ENCODE results near the gene PREX1. TPM values are rescaled to one million over a fixed set of nuclear protein-coding genes. Genes with fewer than 3 reads are reported as not detected.

PREX1 gene
- total RNA-seq, 1 experiment from 2014 or later: 0.10 TPM

- no peak for DNase-seq (ENCODE audit: extremely low read depth, low read depth)
Observed at GRCh38 chr20:48689388-48689787, 138.4 kb downstream of the PREX1 start.

DNA sequence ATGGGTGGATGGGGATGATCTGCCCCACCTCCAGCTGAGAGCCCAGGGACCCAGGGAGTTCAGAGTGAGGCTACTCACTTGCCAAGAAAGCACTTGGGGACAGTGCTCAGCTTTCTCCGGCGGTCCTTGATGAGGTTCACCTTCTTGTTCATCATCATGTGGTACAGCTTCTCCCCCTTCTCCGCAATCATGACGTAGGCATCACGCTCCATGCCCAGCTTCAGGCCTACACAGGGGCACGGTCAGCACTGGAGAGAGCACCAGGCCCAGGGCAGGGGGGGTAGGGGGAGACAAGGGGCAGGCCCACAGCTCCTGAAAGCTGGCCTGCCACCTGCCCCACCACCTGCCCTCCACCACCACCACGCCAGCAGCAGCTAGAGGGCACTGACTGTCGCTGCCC is 139.2 kb downstream of the PREX1 start:
- no peak for DNase-seq (ENCODE audit: extremely low read depth, low read depth)

GRCh38 chr20:48687117-48687800 is 140.5 kb downstream of the PREX1 start:
- DNase-seq (ENCODE audit: extremely low read depth, low read depth): no peak

DNA sequence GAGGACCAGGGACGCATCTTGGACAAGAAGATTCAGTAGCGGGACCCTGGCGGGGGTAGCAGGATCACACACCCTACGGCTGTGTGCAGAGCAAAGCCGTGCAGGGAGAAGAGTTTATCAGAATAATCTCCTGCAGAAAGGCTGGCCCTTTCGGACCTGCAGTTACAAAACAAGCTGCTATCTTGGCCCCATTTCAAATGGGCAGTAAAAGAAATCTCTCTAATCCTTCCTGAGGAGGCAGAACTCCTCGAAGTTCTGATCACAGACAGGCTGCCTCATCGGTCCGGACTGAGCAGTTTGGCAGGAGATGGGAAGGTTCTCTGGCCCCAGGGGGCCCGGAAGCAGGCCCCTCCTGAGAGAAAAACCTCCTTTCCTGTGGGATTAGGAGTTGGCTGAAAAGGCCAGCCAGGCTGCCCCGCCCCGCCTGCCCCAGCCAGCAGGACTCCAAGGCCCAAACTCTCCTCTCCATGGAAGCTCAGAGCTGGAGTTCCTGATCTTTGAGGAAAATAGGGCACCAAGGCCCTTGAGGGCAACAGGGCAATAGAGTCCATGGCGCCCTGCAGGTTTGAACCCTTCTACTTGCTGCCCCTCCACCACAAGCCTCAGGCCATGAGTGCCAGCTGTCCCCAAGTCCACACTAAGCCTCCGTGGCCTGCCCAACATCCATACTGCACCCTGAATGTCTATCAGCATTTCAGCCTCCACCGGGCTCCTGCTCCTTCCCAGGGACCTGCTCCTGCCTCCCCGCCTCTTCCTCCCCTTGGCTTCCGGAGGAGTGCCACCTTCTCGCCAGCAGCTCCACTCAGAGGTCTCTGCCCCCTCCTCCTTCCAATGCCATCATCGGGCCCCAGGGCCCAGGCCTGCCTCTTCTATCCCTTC is 141.3 kb downstream of the PREX1 start:
- DNase-seq (ENCODE audit: extremely low read depth, low read depth): no peak

DNA sequence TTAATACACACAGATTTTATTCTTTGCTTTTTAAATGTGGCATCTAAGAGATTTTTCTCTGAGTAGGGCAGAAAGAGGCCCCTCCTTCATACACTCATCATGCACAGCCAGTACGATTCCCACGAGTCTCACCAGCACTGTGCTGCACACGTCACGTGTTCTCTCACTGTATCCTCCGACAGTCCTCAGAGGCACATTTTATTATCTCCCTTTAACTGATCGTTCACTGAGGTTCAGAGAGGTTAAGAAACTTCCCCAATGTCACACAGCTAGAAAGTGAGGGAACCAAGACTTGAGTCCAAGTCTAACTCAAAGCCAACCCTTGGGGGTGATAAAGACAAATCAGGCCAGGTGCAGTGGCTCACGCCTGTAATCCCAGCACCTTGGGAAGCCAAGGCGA is 142.5 kb downstream of the PREX1 start:
- DNase-seq (ENCODE audit: extremely low read depth, low read depth): no peak

GRCh38 chr20:48684501-48685041 is 143.2 kb downstream of the PREX1 start:
- DNase-seq (ENCODE audit: extremely low read depth, low read depth): no peak

- DNase-seq (ENCODE audit: extremely low read depth, low read depth): no peak
Observed at GRCh38 chr20:48683467-48684175, 144.2 kb downstream of the PREX1 start.

DNA sequence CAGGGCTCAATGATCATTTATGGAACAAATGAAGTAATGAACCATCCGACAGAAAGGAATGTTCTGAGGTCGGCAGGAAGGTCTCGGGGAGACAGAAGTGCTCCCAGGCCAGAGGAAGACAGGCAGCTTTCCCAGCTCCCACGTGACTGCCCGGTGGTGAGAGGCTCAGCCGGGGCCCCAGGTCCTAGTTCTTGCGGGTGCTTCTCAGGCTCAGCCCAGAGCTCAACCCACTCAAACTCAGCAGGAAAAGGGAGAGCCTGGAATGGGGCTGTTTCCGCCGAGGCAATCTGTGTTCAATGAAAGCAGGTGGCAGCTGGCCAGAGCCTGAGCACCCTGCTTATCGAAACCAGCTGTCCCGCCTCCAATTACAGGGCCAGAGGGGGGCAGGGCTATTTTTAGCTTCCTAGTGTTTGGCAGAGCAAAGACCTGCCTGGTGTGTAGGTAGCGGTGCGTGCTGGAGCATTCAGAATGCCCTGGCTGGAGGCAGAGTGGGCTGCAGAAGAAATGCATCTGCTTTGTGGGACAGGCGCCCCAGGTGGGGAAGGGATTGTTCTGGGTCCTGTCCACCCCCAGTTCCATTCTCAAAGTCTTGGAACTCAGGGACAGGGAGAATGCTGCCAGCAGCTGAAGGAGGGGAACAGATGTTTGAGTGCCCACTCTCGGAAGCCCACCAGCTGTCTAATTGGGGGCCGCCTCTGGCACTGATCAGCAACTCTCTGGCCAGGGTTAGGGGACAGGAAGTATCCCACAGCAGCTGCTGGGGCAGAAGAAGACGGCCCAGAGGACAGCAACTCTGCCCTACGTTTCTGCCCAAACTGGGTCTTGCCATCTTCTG is 145.1 kb downstream of the PREX1 start:
- DNase-seq (ENCODE audit: extremely low read depth, low read depth): no peak

GRCh38 chr20:48681873-48682426 is 145.8 kb downstream of the PREX1 start:
- no peak for DNase-seq (ENCODE audit: extremely low read depth, low read depth)

- DNase-seq (ENCODE audit: extremely low read depth, low read depth): no peak
Observed at GRCh38 chr20:48681201-48681872, 146.5 kb downstream of the PREX1 start.

DNA sequence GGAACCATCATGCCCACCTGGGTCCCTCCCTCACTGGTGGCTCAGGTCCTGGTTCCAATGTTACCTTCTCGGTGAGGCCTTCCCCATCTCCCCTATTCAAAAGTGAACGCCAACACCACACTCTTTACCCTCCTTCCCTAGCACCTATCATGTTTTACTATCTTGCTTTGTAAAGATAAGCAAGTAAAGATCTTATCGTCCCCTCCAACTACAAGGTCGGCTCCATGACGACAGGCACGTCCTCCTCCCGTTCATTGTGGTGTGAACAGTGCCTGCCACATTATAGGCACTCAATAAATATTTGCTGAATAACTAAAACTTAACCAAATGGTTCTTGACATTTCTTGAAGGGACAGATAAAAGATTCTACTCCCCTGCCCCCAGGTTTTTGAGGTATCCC is 147.1 kb downstream of the PREX1 start:
- DNase-seq (ENCODE audit: extremely low read depth, low read depth): no peak

DNA sequence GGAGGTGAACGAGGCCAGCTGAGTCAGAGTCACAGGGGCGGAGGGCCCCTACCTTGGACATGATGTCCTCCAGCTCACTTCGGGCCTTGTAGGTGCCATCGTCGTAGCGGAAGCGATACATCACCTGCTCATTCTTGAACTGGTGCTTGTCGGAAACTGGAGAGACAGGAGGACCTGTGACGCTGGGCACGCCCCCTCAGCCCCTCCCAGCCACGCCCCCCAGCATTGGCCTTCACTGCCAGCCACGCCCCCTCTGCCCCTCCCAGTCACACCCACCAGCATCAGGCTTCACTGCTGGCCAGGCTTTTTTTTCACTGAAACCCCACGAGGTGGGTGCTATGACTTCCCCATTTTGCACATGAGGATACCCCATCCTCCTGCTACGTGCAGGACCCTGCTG is 148.2 kb downstream of the PREX1 start:
- DNase-seq (ENCODE audit: extremely low read depth, low read depth): no peak

- no peak for DNase-seq (ENCODE audit: extremely low read depth, low read depth)
Observed at GRCh38 chr20:48679011-48679410, 148.8 kb downstream of the PREX1 start.

- no peak for DNase-seq (ENCODE audit: extremely low read depth, low read depth)
Observed at GRCh38 chr20:48678421-48678820, 149.4 kb downstream of the PREX1 start.

GRCh38 chr20:48676795-48677460 is 150.9 kb downstream of the PREX1 start:
- DNase-seq (ENCODE audit: extremely low read depth, low read depth): no peak

DNA sequence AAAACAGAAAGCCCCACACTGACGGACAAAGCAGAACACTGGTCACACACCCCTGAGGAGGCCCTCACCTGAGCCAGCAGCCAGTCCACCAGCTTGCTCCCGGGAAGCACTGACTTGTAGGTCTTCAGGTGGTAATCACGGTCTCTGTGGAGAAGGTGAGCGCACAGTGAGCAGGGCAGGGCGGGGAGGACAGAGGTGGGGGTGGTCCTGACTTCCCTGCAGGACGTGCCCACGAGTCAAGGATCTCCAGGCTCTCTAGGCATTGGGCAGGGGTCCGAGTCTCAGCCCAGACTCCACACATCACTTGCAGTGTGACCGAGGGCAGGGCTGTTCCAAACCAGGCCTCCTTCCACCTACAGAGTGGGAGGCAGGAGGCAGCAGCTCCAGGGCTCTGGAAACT is 151.7 kb downstream of the PREX1 start:
- no peak for DNase-seq (ENCODE audit: extremely low read depth, low read depth)

DNA sequence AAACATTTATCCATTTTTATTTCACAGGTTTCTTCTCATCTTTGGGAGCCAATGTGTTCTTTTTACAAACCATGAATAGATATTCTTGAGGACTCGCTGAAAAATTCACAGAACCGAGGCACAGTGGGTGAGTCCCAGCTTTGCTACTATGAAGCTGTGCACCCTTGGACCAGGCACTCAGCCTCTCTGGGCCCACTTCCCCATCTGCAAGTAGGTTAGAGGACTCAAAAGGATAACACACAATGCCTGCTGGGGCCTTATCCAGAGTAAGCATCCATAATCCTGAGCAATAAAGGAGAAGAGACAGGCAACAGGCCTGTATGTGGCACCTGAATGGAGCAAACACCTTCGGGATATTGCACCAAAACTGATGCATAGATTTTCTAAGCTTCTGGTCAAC is 153.3 kb downstream of the PREX1 start:
- no peak for DNase-seq (ENCODE audit: extremely low read depth, low read depth)

- no peak for DNase-seq (ENCODE audit: extremely low read depth, low read depth)
Observed at GRCh38 chr20:48673507-48673906, 154.3 kb downstream of the PREX1 start.

- DNase-seq (ENCODE audit: extremely low read depth, low read depth): no peak
Observed at GRCh38 chr20:48672324-48672723, 155.5 kb downstream of the PREX1 start.

Data from NCI-H460 (cell line).